HG03469 (cell line): ENCODE measurements around the gene TMEM97.
"Not testable (repeated sequence)": the region's sequence is repeated elsewhere in the genome, so short reads cannot be mapped to it uniquely, and the experiment has no call there.

ENCODE experiments used
- ATAC-seq: cut with Tn5 transposase; IDR thresholded peaks from one replicate; pipeline ENCODE4 v1.9.1; 2021; ENCODE audit warnings: mild to moderate bottlenecking, moderate library complexity, moderate number of reproducible peaks; ENCODE audit not compliant: unreplicated experiment

TMEM97 gene

DNA sequence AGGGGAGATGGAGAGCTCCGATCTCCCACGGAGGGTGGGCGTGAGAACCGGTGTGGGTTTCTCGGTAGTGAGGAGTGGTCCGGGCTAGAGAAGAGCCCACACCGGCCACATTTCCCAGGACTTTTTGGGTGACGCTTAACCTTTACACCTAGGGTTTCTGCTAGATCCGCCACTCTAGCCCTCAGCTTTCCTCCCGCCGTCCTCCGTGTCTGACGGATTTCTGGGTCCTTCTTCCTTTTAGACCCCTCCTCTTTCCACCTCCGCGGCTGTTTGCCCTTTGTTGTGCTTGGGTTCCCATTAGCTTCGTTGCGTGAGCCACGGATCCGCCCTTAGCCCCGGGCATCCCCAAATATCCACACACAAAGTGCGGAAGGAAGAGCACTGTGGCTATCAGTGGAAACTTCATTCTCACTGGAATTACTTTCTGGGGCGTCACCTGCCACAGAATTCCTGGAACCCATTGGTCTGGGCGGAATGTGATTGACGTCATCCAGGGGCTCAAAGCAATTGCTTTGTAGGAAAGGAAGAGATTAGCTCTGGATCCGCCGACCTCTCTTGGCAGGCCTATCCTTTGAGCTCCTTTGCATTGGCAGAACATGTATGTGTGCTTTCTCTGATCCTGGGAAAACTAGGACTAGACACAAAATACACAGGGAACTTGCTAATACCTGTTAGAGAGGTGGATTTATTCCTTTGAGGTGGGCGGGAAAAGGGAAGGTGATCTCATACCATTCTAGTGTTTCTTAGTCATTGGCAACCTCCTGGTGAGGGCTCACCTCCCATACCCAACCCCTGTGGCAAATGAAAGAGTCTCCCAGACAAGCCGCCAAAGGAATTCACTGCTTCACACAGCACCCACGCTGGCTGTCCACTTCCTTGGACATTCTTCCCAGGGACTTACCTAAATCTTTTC, 17.2 kb downstream of the TMEM97 start:
- ATAC-seq: no peak

DNA sequence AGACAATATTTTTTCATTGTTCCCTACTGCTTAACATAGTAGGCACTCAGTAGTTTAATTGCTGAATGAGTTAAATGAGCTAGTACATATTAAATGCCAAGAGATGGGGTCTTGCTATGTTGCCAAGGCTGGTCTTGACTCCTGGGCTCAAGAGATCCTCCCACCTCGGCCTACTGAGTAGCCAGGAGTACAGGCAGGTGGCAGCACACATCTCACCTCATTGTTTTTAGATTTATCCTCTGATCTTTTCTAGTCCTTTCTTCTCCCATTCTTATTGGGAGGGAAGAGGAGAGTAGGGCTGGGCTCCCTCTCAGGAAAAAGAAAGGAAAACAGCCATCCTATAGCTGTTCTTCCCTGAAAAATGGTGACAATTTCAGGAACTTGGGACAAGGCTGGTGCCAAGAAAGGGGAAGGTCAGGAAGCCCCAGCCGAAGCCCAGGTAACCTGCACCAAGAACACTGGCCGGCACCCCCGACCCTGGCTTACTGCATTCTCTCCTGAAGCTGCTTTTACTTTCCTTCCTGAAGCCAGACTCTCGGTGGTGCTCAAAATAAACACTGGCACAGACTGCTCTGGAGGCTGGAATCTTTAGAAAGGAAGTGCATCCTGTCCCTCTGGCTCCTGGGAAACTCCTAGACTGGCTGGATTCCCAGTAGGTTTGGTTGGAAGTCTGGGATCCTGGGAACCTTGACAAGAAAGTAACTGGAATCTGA, 19.2 kb downstream of the TMEM97 start:
- no peak for ATAC-seq

DNA sequence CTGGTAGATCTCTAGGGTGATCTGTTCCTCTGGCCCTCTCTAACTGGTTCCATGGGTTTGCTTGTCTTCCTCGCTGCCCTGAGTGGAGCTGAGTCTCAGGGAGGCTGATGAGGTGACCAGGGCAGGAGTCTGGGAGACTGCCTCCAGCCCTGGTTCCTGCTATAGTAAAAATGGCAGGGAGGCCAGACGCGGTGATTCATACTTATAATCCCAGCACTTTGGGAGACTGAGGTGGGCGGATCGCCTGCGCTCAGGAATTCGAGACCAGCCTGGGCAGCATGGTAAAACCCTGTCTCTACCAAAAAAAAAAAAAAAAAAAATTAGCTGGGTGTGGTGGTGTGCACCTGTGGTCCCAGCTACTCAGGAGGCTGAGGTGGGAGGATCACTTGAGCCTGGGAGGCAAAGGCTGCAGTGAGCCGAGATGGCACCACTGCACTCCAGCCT, 19.8 kb downstream of the TMEM97 start:
- not testable (repeated sequence) for ATAC-seq

DNA sequence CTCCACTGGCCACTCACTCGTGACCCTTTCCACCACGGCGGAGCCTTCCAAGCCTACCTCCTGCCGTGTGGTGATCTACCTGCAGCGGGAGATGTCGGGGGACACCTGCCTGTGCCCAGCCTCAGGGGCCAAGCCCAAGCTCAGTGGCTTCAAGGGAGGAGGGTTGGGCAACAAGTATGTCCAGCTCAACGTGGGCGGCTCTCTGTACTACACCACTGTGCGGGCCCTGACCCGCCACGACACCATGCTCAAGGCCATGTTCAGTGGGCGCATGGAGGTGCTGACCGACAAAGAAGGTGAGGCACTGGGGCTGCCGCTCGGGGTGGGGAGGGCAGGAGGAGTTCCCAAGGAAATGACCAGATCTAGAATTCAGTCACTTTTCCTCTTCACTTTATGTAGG, 20.4 kb downstream of the TMEM97 start:
- ATAC-seq: no peak

DNA sequence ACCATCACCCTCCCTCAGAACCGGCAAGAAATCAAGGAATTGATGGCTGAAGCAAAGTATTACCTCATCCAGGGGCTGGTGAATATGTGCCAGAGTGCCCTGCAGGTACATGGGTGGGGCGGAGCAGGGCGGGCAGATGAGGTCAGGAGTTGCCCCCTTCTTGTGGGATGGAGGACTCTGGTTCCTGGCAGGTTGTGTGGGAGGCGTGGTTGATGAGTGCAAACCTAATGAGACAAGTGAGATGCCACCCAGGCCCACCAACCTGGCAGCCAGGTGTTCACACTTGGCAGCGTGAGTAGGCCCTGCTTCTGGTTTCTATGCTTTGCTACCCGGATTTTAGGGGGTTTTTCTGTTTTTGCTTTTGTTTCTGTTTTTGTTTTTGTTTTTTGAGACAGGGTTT, 21.4 kb downstream of the TMEM97 start:
- no peak for ATAC-seq

DNA sequence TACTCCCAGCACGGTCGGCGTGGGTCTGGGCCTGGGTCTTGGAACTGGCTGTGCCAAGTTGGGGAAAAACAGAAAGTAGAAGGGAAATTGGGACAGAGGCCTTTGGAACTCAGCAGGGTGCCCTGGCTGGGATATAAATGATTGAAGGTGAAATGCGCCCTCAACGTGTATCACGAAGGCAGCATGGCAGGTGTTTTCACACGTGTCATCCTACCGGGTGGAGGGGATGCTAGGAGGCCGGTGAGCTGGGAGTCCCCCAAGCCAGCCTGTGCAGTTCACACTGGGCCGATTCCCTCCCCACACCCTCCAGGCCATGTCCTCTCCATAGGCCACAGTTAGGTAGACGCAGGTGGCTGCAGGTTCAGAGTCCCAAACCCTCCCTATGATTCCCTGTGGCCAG, 22.5 kb downstream of the TMEM97 start:
- no peak for ATAC-seq

DNA sequence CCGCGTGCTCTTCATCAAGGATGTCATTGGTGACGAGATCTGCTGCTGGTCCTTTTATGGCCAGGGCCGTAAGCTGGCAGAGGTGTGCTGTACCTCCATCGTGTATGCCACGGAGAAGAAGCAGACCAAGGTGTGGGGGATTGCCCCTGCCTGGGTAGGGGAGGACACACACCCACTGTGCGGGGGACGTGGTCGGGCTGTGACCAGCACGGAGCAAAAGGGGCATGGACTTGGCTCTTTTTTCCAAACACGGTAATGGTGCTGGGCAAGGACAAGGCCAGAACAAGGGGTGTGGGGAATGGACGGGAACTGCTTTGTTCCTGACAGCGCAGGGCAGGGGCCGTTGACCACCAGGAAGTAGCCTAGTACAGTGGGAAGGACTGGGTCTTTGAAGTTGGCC, 23.3 kb downstream of the TMEM97 start:
- no peak for ATAC-seq

DNA sequence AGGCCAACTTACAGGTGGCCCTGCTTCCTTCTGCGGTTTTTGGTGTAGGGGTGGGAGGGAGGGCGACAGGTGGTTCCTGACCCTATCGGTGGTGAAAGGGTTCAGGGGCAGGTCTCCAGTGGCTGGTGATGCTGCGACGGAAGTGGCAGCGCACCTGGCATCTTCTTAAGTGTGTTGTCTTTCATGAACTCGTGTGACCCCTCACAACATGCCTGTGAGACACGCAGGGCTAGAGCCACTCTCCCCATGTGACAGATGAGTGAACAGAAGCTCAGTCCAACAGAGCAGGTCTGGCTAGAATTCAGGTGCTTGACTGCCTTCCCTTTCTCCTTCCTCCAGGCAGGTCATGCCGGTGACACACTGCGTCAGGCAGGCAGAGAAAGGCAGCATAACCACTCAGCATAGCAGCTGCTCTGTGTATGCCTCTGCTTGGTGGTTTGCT, 24.5 kb downstream of the TMEM97 start:
- ATAC-seq: no peak

DNA sequence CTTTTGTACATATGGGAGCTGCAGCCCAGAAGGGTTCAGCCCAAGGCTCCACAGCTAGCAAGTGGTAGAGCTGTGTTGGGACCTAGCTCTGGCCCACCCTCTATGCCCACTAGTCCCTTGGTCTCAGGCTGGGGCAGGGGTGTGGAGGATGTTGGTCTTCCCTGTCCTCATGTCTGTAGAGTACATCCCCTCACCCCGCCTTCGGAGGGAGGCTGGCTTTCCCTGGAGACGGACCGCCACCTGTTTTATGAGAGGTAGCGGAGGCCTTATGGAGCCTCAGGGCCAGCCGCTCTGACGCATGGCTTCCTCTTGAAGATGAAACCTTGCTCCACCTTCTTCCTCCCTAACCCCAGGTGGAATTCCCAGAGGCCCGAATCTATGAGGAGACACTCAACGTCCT, 25.0 kb downstream of the TMEM97 start:
- ATAC-seq: no peak

DNA sequence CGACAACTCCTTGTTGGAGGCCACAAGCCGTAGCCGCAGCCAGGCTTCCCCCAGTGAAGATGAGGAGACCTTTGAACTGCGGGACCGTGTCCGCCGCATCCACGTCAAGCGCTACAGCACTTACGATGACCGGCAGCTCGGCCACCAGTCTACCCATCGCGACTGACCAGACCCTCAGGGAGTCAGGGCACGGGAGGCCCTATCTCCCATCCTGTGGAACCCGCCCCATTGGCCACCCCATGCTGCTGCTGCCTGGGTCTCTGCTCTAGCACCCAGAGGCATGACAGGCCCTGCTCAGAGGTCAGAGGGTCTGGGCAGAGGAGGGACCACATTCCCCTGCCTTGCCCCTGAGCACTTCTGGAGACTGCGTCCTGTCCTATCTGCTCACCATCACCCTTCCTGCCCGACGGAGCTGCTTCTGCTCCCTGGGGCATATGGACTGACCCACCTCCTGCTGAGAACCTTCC, 25.5 kb downstream of the TMEM97 start:
- no peak for ATAC-seq

DNA sequence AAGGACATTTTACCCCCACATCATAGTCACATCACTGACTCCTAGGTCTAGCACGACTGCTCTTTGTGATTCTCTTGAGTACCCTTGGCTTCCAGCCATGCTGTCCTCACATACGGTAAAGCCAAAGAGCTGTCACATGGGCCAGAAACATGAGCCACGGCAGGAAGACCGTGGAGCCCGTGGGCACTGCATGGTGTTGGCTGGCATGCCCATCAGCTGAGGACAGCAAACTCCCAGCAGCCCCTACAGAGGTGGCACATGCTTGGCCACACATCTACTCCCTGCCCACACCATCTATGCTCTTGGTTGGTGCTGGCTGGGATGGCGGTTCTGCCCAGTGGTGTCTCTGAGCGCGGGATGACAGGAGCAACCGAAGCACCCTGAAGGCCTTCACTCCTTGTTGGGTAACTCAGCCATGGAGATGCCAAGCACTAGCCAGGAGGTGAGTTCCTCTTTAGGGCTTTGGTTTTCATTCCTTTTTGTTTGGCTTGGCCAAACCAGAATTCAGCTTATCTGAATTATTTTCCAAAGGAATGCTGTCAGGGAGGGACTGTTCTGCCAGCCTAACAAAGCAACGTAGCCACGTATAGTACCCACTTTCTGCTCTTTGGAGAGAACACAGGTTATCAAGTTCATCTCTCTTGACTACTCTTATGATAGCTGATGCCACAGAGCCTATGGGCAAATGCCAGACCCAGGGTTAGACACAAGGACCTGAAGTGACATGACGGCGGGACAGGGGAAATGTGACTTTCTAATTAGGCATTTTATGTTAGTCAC, 26.6 kb downstream of the TMEM97 start:
- no peak for ATAC-seq

DNA sequence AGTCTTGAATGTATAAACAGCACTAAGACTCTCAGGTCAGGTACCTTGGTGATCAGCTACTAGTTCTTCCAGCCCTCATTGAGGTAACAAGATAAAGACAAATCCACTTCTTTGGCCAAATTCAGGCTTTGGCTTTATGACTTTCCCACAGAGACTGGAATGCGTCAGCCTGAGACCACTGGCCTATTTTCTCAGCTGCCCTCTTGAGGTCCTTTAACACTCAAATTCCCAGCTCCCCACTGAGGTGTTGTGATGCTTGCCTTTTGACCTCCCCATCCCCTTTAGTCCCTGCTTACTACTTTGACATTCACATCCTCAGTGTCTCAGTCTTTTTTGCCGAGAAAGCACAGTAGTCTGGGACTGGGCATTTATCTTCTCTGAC, 27.2 kb downstream of the TMEM97 start:
- no peak for ATAC-seq

DNA sequence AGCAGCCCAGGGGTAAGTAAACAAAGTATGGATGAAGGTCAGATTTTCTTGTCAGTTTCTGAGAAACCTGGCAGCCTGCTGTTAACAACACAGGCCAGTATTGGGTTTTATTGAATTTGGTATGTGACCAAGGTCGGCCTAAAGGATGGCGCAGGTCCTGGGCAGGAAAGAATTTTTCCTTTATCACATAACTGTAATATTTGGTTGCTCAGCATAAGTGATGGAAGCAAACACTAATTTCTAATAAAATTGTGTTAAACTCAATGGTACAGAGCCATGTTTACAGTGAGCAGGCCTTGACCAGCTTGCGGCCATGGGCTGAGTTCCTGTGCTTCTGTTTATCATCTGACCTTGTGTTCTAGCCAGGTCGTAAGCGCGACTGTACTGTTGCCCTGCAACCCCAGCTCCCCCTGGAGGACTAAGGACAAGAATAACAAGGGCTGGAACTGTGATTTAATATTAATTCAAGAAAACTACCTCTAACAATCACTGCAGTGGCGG, 27.8 kb downstream of the TMEM97 start:
- ATAC-seq: no peak

DNA sequence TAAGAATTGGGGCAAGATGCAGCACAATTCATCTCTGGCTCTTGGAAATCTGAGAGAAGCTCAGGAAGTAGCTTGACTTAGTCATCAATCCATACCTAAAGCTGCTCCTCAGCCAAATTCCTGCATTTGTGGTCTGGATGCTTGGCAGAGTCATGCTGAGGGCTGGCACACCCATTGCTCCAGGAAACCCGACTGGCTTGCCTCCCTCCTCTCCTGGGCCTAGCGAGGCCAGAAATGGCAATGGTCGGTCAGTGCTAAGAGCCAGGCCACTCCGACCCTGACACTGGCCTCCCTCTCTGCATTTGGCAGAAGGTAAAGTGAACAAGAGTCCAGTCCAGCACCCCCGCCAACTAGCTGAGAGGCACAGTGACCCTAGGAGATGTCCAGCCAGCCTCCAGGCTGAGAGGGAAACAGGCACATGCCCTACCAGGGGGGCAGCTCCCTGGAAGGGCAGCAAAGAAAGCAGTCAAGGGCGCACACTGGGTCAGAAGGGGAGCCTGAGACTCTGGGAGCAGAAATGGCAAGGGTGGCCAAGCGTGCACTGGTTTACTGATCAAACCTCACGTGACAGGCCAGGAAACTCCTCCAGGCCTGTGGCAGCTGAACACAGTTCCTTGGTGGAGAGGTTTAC, 28.4 kb downstream of the TMEM97 start:
- ATAC-seq: no peak

DNA sequence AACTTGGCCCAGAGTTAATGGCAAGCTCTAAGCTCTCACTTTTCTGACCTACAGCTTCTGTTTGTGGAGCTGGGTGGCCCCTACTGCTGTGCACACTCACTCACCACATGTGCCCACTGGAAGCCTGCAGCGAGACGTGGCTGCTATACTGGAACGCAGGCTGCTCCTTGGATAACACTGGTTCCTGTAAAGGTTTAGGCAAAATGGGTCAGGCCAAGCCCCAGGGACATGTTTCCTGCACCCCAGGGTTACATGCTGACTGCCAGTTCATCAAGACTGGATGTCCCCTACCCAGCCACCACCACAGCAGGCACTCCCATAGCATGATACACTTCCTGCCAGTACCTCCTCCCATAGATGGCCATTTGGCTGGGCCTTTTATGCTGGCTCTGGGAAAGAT, 30.0 kb downstream of the TMEM97 start:
- ATAC-seq: no peak

DNA sequence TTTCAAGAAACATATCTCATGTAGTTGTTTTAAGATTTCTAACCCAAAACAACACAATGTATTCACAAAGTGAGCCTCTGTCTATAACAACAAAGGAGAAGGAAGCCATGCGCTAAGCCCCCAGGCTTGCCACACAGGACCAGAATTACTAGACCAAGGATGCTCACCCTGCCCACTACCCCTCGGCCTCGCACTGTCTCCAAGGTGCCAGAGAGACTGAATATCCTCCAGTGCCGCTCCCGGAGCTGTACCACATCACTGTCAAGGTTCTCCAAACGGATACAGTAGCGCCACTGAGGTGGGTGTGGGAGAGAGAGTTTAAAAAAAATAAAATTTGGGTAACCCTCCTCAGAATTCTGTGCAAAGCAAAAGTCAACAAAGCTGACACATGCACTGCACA, 31.3 kb downstream of the TMEM97 start:
- ATAC-seq: no peak

DNA sequence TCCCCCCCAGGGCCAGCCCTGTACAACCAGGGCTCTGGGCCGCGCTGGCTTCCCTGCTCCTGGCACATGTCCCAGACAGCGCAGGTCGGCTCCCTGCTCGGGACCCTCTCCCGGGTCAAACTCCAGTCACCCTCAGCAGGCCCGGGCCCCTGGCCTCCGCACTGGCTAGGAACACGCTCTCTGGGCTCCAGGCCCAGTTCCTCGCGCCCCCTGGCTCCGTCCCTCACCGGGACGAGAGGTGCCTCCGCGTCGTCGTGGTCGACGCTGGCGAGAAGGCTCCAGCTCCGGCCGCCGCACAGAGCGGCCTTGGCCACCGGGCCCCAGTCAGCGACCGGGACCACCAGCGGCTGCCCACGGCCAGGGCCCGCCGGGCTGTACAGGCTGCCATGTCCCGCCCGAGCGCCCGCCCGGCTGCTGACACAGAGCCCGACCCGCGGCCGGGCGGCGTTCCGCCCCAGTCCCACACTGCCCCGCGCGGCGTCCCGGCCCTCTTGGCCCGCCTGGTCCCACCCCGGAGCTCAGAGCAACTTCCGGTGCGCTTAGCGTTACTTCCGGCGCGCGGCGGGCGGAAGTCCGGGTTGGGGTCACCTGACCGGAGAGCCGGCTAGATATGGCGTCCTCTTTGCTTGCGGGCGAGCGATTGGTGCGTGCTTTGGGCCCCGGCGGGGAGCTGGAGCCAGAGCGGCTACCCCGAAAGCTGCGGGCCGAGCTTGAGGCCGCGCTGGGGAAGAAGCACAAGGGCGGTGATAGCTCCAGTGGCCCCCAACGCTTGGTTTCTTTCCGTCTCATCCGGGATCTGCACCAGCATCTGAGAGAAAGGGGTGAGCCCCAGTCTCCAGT, 38.3 kb downstream of the TMEM97 start, which contains the start of gene POLDIP2:
POLDIP2 (minus strand) TSS at position 467 of the 840 bp plus-strand sequence; CDS start at position 388, 79 bp downstream.
- peak; percentile 74 for ATAC-seq

DNA sequence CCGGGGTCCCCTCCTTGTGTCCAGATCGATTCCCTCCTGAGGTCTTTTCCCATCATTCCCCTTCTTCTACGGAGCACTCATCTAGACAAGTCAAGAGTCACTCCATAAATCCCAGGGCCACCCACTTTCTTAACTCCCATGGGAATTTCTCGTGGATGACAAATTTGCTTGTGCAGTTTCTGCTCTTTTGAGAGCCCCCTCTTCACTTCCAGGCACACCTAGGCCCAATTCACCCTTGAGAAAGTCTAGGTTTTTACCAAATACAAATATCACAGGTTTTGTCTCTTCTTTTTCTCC, 38.8 kb downstream of the TMEM97 start:
- no peak for ATAC-seq

DNA sequence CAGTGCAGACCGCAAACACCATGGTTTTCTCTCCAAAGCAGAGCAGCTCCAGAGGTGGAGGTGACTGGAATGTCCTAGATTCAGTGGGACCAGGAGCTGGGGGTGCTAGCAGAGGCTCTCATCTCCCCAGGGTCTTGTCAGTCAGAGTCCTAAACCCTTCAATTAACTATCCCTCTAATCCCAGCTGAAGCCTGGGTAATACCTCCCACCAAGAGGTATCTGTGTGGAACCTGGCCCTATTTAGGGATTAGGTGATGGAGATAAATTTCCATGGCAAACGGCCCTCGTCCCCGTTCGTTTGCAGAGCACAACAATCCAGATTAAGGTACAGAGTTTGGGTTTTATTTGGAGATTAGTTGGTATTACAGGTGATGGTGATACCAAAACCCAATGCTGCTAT, 44.2 kb downstream of the TMEM97 start:
- ATAC-seq: no peak
